ENCODE results near the gene DENND11.

DNA sequence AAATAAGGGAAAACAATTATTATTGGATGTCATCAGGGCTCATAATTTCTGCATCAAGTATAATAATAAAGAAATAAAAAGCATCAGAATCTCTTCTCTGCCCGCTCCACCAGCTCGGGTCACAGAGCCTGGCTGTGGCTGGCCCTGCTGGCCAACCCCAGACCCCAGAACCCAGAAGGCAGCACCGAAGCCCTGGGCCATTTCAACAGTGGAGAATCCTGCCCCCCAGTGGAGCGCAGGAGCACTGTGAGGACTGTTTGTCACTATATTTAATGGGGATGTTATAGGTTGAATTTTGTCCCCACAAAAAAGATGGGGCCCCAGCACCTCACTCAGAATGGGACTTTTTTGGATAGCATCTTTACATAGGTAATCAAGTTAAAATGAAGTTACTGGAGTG is 27.3 kb downstream of the DENND11 start:
- TF ChIP-seq SUZ12 (IDR thresholded peaks at IDR 0.05; ENCODE audit: extremely low read depth, insufficient read depth, insufficient read length), result no peak
- TF ChIP-seq YY1 (IDR thresholded peaks at IDR 0.05; ENCODE audit: insufficient read depth, insufficient read length), result no peak
